Gastrocnemius medialis (tissue), 4 donors: ENCODE measurements around the gene MED12L.

Source experiments
- CTCF ChIP-seq, 5 experiments: fragments of 450-650 bp in 3 of 5; fragments of 200-600 bp in 2 of 5; sonication (generic) in 2 of 5; IDR thresholded peaks in 4 of 5; conservative IDR thresholded peaks in 1 of 5; 1 replicate in 4 of 5; 2 replicates in 1 of 5; pipeline ENCODE4 v1.5.1; 2016 to 2019; ENCODE audit warnings: antibody characterized with exemption in 5 of 5, mild to moderate bottlenecking in 3 of 5, moderate library complexity in 3 of 5
- POLR2A ChIP-seq, 2 donors: fragments of 450-650 bp; IDR thresholded peaks; one replicate each; pipeline ENCODE4 v1.6.1; 2017; ENCODE audit warnings: antibody characterized with exemption in 2 of 2, mild to moderate bottlenecking in 2 of 2, moderate library complexity in 2 of 2

- TF ChIP-seq CTCF (IDR thresholded peaks at IDR 0.05 in 4 of 5, conservative IDR thresholded peaks at IDR 0.05 in 1 of 5), result no peak
- TF ChIP-seq POLR2A (IDR thresholded peaks at IDR 0.05), result no peak
Observed at GRCh38 chr3:151144016-151144415, 58.6 kb downstream of the MED12L start.
